Gastroesophageal sphincter (tissue), 3 donors: ENCODE data around the gene MTR.

ENCODE experiments used
- CTCF ChIP-seq, 4 experiments: fragments of 200-600 bp in 2 of 4; fragments of 450-650 bp in 2 of 4; sonication (generic) in 1 of 4; IDR thresholded peaks; one replicate each; pipeline ENCODE4 v1.5.1; 2017 to 2019; ENCODE audit warnings: antibody characterized with exemption in 4 of 4, mild to moderate bottlenecking in 2 of 4, moderate library complexity in 2 of 4
- EP300 ChIP-seq: sonication (generic); formaldehyde crosslinking; IDR thresholded peaks from one replicate; pipeline ENCODE4 v1.6.1; 2017; ENCODE audit warnings: antibody characterized with exemption, mild to moderate bottlenecking
- POLR2A ChIP-seq, 2 donors: fragments of 450-650 bp; IDR thresholded peaks; one replicate each; pipeline ENCODE4 v1.6.1; 2017; ENCODE audit warnings: antibody characterized with exemption in 2 of 2, mild to moderate bottlenecking in 2 of 2, moderate library complexity in 1 of 2

DNA sequence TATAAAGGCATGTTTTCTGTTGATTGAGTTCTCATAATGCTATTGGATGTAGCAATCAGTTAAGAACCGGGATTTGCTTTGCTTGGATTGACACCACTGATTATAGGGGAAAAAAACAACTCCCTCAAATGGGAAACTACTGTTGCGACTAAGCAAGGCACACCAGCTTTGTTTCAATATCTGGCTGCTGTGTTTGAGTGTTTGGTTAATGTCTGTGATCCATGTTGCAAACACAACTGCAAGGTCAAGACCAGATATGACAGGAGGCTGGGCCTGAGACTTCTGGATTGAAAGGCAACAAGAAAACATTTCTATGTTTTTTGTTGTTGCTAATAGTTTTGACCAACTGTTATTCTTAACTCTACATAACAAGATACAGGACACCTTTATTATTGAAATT lies 50.7 kb downstream of the MTR start:
- TF ChIP-seq POLR2A (IDR thresholded peaks at IDR 0.05), result no peak
- TF ChIP-seq EP300, result no peak
- no peak for TF ChIP-seq CTCF (IDR thresholded peaks at IDR 0.05)
